ENCODE measurements around the gene DEGS2. TPM values are rescaled to one million over a fixed set of nuclear protein-coding genes. Genes with fewer than 3 reads are reported as not detected.
A peak's percentile ranks its signal among the peaks of the same experiment; 100 is the strongest.

The DEGS2 gene
- total and polyA plus RNA-seq, 2 of the 13 experiments (the other 11 are each of a cell fraction or from before 2014, with no cell fraction given) = 0.09 TPM

- peak; percentile 94 for TF ChIP-seq PAXIP1 (CRISPR knock-in tag; conservative IDR thresholded peaks at IDR 0.05)
- peak; percentile 97 for TF ChIP-seq ZNF121 (CRISPR knock-in tag; IDR thresholded peaks at IDR 0.05)
- TF ChIP-seq TBP (CRISPR knock-in tag; IDR thresholded peaks at IDR 0.05) = no peak
- no peak for TF ChIP-seq THYN1 (CRISPR knock-in tag; IDR thresholded peaks at IDR 0.05; ENCODE audit: borderline replicate concordance, low read depth)
- TF ChIP-seq NFIC (IDR thresholded peaks at IDR 0.05; ENCODE audit: low read length) = peak; percentile 51
- 0 out of 2 replicates have a peak, but pooled peaks have one; percentile 51 for TF ChIP-seq ZNF441 (CRISPR knock-in tag; IDR thresholded peaks at IDR 0.05; ENCODE audit: borderline replicate concordance)
- no peak for TF ChIP-seq SMARCE1 (IDR thresholded peaks at IDR 0.05; ENCODE audit: borderline replicate concordance)
- no peak for TF ChIP-seq CBX1 (IDR thresholded peaks at IDR 0.05; ENCODE audit: low read depth)
- no peak for TF ChIP-seq AHR (CRISPR knock-in tag; IDR thresholded peaks at IDR 0.05)
- TF ChIP-seq KLF15 (CRISPR knock-in tag; IDR thresholded peaks at IDR 0.05; ENCODE audit: borderline replicate concordance) = no peak
- no peak for TF ChIP-seq KIAA2018 (CRISPR knock-in tag; IDR thresholded peaks at IDR 0.05; ENCODE audit: borderline replicate concordance)
- TF ChIP-seq MEIS2 (CRISPR knock-in tag; IDR thresholded peaks at IDR 0.05) = 0 out of 2 replicates have a peak, but pooled peaks have one; percentile 24
- no peak for TF ChIP-seq TAF1 (CRISPR knock-in tag; IDR thresholded peaks at IDR 0.05)
- TF ChIP-seq HMGXB4 (CRISPR knock-in tag; IDR thresholded peaks at IDR 0.05; ENCODE audit: borderline replicate concordance in 1 of 2, low read depth in 1 of 2) = peak in 1 of 2 experiments; percentile 32; a peak in 1 of 4 replicates
- peak; percentile 80 for TF ChIP-seq ZNF331 (CRISPR knock-in tag; IDR thresholded peaks at IDR 0.05)
Measured at GRCh38 chr14:100203962-100204834, 44.8 kb upstream of the DEGS2 start (continued).

All from HepG2 (cell line).